AG20443 (cell line): ENCODE data around the gene IFITM2.
"Not testable (repeated sequence)": the region's sequence is repeated elsewhere in the genome, so short reads cannot be mapped to it uniquely, and the experiment has no call there.

Experiments used
- DNase-seq: peaks from one replicate; pipeline ENCODE4 v3.0.0; 2012; ENCODE audit warnings: low spot score, mixed read lengths

Gene IFITM2

DNA sequence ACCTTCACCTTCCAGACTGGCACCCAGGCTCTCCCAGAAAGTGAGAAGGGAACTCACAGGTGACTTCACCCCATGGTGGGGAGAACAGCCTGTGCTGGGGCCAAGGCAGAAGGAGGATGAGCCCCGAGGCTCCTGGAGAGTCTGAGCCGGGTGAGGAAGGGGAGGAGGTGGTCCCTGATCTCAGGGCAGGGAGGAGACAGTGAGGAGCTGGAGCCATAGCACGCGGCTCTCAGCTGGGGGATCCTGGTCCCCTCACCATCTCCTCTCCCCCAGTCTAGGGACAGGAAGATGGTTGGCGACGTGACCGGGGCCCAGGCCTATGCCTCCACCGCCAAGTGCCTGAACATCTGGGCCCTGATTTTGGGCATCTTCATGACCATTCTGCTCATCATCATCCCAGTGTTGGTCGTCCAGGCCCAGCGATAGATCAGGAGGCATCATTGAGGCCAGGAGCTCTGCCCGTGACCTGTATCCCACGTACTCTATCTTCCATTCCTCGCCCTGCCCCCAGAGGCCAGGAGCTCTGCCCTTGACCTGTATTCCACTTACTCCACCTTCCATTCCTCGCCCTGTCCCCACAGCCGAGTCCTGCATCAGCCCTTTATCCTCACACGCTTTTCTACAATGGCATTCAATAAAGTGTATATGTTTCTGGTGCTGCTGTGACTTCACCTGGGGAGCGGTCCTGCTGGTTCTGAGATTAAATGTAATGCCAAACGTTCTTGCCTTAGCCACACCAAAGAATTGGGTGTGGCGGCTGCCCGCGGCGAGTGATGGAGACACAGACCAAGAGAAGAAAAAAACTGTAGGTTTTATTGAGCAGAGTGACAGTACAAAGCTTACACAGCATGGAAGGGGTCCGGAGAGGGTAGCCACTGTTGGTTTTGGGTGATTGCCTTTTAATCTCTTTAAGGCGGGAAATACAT, 1.4 kb downstream of the IFITM2 start:
- not testable (repeated sequence) for DNase-seq

DNA sequence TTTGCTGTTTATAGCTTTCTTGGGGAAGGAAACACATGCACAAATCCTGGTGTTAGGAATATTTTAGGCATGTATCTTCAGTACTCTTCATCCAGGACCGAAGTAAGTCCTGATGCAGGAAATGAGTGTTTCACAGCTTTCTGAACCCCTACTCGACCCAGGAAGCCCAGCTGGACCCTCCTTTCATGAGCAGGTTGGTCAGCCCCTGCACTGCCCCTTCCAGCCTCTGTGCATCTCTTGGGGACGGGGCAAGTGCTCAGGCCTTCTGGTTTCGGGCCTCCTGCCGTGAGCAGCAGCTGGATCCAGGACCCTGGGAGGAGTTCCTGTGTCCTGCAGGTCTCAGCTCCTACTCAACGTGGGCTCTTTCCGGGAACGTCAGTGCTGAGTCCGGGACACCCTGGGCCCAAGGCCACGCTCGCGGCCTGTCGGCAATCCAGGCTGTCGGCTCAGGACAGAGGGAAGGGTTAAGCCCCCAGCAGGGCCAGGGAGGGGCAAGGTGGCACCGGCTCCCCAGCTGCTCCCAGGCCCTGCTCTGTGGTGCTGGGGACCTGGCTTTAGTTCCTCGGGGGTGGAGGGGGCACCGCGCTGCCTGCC, 2.5 kb downstream of the IFITM2 start:
- DNase-seq, result not testable (repeated sequence)

DNA sequence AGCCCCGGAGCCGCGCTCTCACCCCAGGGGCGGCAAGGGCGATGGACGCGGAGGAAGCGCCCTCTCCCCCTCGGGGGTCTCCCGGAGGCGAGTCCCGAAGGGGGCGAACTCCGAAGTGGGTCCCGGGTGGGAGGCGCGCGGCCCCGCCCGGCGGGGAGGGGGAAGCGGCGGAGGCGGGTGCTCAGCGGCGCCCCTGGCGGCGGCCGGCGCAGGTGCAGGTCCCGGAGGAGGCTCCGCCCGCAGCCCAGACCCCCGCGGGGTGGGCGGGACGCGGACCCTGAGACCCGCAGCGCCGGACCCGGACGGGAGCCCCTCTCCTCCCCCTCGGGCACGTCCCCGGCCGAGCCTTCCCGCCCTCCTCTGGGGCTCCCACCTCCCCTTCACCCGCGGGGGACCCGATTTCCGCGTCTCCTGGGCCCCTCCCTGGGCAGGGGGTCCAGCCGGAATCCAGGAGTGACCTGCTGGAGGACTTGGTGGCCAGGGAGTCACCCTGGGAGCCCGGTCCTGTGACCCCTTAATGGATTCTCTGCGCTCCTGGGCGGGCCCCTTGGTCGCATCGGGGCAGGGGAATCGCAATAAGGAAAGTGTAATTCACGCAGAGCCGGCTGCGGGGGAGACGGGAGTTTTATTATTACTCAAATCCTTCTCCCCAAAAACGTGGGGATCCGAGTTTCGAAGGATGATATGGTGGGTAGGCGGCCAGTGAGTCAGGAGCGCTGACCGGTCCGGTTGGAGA, 3.6 kb downstream of the IFITM2 start:
- not testable (repeated sequence) for DNase-seq

DNA sequence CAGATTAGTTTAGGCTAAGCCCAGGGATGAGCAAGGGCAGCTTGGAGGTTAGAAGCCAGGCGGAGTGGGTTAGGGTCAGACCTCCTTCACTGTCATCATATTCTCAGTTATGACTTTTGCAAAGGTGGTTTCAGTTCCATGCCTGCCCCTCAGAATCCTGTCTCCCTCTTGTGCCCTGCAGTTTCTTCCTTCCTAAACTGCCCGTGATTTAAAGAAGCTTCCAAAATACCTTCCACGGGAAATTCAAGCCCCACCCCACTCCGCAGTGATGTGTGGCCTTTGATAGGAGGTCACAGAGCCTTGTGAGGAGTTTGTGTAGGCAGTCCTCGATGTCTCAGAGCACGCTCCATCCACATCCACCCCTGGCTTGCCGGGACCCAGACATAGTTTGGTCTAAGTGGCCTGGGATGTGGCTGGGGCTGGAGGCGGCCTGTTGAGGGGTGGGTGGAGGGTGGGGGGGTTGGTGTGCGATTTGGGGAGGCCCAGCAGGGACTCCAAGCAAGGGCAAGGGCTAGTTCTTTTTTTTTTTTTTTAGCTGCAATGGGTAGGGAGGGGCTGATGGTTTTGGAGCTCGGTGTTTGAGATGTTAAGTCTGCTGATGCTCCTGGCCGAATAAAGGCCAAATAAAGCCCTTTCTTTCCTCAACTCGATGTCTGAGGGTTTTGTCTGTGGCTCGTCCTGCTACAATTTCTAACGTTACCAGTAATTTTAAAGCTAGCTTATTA, 4.6 kb downstream of the IFITM2 start:
- DNase-seq, result no peak

DNA sequence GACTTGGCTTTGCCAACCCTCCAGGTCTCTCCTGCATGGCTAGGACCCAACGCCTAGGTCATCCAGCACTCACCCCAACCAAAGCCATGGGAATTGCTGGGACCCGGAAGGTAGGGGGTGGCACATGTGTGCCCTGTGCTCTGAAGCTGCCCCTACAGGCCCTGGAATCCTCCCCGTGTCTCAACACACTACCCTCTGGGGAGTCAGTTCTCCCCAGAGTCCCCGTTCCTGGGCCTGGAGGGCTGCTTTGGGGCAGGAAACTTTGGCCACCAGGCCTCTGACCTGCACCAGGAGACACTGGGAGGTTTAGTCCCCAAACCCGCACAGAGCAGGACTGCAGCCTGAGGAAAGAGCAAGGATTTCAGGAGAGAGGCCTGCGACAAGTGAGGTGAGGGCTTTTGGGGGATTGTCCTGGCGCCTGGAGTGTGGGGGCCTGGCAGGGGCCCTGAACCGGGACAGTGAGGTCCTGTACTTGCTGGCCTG, 5.7 kb downstream of the IFITM2 start:
- DNase-seq, result no peak

DNA sequence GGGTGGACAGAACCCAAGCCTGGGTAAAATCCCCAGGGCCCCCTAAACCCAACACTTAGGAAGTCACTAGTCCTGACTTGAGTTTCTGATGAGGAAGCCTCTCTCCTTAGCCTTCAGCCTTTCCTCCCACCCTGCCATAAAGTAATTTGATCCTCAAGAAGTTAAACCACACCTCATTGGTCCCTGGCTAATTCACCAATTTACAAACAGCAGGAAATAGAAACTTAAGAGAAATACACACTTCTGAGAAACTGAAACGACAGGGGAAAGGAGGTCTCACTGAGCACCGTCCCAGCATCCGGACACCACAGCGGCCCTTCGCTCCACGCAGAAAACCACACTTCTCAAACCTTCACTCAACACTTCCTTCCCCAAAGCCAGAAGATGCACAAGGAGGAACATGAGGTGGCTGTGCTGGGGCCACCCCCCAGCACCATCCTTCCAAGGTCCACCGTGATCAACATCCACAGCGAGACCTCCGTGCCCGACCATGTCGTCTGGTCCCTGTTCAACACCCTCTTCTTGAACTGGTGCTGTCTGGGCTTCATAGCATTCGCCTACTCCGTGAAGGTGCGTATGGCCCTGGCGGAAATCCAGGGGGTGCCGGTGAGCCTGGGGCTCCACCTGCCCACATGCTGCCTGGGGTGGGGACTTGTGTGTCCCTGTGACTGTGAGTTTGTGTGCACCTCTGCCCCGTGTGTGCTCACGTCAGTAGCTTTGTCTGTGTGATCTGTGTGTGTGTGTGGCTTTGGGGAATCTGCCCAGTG, 6.4 kb downstream of the IFITM2 start, which contains the start of gene IFITM1:
Gene IFITM1 (plus strand): TSS at position 254 of the 767 bp plus-strand sequence. CDS start 131 bp downstream, at position 385.
- peak; percentile 72 for DNase-seq

DNA sequence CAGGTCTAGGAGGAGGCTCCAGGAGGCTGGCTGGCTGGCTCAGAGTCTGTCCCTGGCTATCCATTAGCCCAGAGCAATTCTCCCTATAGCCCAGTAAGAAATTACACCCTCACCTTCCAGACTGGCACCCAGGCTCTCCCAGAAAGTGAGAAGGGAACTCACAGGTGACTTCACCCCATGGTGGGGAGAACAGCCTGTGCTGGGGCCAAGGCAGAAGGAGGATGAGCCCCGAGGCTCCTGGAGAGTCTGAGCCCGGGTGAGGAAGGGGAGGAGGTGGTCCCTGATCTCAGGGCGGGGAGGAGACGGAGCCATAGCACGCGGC, 6.9 kb downstream of the IFITM2 start:
- DNase-seq, result not testable (repeated sequence)

DNA sequence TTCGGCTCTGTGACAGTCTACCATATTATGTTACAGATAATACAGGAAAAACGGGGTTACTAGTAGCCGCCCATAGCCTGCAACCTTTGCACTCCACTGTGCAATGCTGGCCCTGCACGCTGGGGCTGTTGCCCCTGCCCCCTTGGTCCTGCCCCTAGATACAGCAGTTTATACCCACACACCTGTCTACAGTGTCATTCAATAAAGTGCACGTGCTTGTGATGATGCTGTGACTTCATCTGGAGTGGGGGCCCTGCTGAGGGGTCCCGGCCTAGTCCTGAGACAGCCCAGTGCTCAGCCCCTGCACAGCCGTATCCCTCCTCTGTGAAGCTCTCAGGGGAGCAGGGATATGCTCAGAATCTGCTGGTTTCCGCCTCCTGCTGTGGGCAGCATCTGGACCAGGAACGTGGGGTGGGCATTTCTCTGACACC, 7.5 kb downstream of the IFITM2 start:
- DNase-seq, result no peak

DNA sequence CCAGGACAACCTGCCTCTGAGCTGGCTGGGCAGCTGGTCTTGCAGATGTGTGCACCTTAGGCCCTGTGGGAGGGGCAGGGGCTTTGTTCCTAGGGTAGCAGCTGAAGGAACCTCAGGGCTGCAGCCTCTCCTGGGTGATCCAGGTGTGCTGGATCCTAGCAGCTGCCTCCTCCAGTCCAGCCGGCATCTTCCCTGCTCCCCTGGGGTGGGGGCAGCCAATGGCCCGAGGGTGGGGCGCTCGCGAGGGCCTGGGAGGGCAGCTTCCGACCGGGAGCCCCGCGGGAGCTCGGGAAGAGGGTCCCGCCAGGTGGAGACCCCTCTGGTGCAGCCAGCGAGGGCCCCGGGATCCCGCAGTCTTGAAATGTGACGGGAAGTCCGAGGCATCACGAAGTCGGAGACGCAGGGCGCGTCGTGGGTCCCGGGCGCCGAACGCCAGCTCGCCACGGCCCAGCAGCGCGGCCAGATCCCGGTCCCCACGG, 7.9 kb downstream of the IFITM2 start:
- no peak for DNase-seq

DNA sequence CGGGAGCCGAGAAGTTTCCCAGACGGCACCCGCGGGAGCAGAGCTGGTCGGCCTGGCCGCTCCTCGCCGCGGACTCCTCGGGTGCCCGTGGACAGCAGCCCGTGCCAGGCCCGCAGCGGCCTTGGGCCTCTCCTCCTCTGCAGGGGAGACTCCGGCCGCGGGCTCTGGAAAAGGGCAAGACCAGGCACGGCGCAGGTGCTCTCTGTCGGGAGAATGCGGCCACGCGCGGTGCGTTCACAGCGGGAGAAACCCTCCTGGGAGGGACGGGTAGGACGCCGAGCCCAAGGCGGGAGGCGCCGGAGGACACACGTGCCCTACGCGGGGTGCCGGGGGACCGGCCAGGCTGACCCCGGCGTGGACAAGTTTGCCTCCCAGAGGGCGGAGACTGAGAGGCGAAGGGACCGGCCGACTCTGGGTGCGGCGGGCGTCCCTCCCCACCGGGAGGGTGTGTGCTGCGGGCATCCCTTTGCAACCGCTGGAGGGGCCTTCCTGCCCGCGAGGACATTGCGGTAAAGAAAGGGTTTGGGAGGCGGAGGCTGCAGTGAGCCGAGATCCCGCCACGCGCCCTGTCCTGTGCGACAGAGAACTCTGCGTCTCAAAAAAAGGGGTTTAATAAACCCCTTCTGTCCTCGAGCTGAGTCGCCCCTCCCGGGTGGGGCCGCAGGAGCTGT, 8.6 kb downstream of the IFITM2 start:
- peak; percentile 29 for DNase-seq

DNA sequence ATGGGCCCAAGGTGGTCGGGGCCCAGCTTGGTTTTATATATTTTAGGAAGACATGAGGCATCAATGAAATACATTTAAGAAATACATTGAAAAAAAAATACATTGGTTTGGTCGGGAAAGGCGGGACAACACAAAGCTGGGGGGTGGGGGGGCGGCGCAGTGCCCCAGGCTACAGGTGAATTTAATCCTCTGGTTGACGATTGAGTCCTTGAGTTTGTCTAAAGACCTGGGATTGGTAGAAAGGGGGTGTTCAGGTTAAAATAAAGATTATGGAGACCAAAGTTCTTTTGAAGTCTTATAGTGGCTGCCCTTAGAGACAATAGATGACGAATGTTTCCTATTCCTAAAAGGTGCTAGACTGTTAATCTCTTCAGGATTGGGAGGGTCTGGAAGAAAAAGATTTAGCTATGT, 9.3 kb downstream of the IFITM2 start:
- DNase-seq, result no peak

DNA sequence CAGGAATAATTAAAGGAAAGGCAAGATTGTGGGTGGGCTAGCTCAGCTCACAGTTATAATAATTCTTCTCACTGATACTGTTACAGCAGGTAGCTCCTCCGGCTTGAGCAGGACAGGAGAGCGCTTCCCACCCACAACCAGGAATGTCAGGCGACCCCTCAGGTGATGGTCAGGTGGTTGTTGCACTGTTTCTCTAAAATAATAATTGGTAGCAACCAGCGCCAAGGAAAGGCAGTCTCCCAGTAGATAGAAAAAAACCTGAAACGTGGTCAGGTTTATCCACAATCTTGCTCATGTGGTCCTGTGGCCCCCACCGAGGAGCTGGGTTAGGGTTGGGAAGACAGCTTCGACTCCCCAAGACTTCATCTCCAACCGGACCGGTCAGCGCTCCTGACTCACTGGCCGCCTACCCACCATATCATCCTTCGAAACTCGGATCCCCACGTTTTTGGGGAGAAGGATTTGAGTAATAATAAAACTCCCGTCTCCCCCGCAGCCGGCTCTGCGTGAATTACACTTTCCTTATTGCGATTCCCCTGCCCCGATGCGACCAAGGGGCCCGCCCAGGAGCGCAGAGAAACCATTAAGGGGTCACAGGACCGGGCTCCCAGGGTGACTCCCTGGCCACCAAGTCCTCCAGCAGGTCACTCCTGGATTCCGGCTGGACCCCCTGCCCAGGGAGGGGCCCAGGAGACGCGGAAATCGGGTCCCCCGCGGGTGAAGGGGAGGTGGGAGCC, 10.2 kb downstream of the IFITM2 start:
- not testable (repeated sequence) for DNase-seq

DNA sequence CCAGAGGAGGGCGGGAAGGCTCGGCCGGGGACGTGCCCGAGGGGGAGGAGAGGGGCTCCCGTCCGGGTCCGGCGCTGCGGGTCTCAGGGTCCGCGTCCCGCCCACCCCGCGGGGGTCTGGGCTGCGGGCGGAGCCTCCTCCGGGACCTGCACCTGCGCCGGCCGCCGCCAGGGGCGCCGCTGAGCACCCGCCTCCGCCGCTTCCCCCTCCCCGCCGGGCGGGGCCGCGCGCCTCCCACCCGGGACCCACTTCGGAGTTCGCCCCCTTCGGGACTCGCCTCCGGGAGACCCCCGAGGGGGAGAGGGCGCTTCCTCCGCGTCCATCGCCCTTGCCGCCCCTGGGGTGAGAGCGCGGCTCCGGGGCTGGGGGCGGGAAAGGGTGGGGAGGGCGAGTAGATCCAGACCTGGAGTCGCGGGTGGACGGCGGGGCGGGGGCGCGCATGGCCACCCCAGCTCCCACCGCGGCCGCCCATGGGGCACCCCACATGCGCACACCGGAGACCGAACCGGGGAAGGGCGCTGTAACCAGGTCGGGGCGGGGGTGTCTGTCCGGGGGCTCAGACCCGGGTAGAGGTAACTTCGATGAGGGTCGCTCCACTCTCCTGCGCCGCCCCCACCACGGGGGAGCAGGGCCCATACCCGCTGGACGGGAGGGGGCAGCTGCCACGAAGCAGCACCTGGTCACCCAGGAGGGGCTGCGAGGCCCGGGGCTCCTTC, 10.9 kb downstream of the IFITM2 start:
- DNase-seq, result not testable (repeated sequence)

DNA sequence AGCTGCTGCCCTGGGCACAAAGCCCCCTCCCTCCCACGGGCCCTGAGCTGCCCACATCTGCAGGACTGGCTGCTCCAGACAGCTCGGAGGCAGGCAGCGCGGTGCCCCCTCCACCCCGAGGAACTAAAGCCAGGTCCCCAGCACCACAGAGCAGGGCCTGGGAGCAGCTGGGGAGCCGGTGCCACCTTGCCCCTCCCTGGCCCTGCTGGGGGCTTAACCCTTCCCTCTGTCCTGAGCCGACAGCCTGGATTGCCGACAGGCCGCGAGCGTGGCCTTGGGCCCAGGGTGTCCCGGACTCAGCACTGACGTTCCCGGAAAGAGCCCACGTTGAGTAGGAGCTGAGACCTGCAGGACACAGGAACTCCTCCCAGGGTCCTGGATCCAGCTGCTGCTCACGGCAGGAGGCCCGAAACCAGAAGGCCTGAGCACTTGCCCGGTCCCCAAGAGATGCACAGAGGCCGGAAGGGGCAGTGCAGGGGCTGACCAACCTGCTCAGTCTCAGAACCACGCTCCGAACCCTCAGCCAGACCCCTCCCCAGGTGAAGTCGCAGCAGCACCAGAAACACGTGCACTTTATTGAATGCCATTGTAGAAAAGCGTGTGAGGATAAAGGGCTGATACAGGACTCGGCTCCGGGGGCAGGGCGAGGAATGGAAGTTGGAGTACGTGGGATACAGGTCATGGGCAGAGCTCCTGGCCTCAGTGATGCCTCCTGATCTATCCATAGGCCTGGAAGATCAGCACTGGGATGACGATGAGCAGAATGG, 11.7 kb downstream of the IFITM2 start:
- not testable (repeated sequence) for DNase-seq

DNA sequence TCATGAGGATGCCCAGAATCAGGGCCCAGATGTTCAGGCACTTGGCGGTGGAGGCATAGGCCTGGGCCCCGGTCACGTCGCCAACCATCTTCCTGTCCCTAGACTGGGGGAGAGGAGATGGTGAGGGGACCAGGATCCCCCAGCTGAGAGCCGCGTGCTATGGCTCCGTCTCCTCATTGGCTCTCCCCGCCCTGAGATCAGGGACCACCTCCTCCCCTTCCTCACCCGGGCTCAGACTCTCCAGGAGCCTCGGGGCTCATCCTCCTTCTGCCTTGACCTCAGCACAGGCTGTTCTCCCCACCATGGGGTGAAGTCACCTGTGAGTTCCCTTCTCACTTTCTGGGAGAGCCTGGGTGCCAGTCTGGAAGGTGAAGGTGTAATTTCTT, 12.3 kb downstream of the IFITM2 start:
- not testable (repeated sequence) for DNase-seq

DNA sequence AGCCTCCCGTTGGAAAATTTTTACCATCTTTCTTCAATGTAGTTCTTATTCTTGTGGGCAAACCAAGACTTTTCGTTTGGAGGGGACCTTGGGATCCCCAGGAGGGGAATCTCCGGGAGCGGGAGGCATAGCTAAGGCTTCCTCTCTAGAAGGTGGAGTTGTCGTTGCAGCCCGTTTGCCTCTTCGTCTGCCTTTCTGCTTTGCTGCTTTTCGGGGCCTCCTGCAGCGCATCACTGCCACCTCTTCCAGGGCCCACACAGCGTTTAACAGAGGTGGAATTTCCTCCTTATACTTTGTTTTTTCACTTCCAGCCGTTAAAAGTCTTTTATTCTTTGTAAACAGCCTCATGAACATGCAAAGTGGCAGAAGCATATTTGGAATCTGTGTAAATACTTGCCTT, 16.5 kb downstream of the IFITM2 start:
- no peak for DNase-seq

DNA sequence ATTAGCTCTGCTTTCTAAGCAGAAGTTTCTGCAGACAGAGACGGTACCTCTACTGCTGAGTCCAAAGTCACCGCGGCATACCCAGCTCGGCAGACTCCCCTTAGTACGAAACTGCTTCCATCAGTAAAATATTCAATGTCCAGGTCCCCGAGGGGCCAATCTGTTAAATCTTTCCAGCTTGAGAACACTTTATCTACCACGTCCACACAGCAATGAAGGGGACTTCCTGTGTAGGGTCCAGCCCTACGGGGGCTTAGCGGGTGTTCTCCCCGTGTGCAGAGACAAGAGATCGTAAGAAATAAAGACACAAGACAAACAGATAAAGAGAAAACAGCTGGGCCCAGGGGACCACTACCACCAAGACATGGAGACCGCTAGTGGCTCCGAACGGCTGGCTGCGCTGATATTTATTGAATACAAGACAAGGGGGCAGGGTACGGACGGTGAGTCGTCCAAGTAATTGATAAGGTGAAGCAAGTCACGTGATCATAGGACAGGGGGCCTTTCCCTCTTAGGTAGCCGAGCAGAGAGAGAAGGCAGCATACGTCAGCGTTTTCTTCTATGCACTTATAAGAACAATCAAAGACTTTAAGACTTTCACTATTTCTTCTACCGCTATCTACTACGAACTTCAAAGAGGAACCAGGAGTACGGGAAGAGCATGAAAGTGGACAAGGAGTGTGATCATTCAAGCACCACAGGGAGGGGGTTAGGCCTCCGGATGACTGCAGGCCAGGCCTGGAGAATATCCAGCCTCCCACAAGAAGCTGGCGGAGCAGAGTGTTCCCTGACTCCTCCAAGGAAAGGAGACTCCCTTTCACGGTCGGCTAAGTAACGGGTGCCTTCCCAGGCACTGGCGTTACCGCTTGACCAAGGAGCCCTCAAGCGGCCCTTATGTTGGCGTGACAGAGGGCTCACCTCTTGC, 17.2 kb downstream of the IFITM2 start:
- not testable (repeated sequence) for DNase-seq
